SU-DHL-6 (cell line): ENCODE measurements around the gene PTRHD1.

Experiments
- H2AFZ ChIP-seq: fragments of 200-600 bp; sonication (generic); 2 replicates; pipeline ENCODE4 v1.6.1; 2014; ENCODE audit warnings: low read depth, mild to moderate bottlenecking, moderate library complexity, mixed read lengths, antibody characterized with exemption, low read length; ENCODE audit not compliant: severe bottlenecking
- H3F3A ChIP-seq: fragments of 200-600 bp; shearing (Covaris generic); 2 replicates; pipeline ENCODE4 v1.6.0; 2016; ENCODE audit warnings: antibody characterized with exemption, mild to moderate bottlenecking; ENCODE audit not compliant: insufficient read depth
- H3K27ac ChIP-seq: fragments of 200-600 bp; sonication (generic); 2 replicates; pipeline ENCODE4 v1.5.1; 2016; ENCODE audit warnings: low read depth, mild to moderate bottlenecking, low read length, moderate library complexity, mixed read lengths
- H3K27me3 ChIP-seq: fragments of 200-600 bp; sonication (generic), shearing (Covaris generic); 2 replicates; pipeline ENCODE4 v1.6.0; 2014; ENCODE audit warnings: mild to moderate bottlenecking, low read length
- H3K36me3 ChIP-seq: fragments of 200-600 bp; sonication (generic); 2 replicates; pipeline ENCODE4 v1.6.1; 2014; ENCODE audit warnings: mild to moderate bottlenecking, low read length, mixed read lengths
- H3K4me2 ChIP-seq: fragments of 300-600, 200-600 bp; shearing (Covaris generic), sonication (generic); 2 replicates; pipeline ENCODE4 v1.6.0; 2014; ENCODE audit warnings: low read length, low read depth, mild to moderate bottlenecking; ENCODE audit not compliant: poor library complexity, severe bottlenecking
- H3K4me3 ChIP-seq: fragments of 200-600 bp; sonication (generic); 2 replicates; pipeline ENCODE4 v1.5.1; 2014; ENCODE audit warnings: antibody characterized with exemption, low read length, mild to moderate bottlenecking, mixed read lengths; ENCODE audit not compliant: insufficient read depth, poor library complexity, severe bottlenecking
- H3K79me2 ChIP-seq: fragments of 200-600 bp; sonication (generic); 2 replicates; pipeline ENCODE4 v1.6.1; 2014; ENCODE audit warnings: mild to moderate bottlenecking, low read length, moderate library complexity; ENCODE audit not compliant: insufficient read depth
- H3K9ac ChIP-seq: fragments of 200-600 bp; sonication (generic); 2 replicates; pipeline ENCODE4 v1.7.0; 2014; ENCODE audit warnings: mild to moderate bottlenecking, low read length
- H3K9me2 ChIP-seq: fragments of 200-600 bp; sonication (generic); replicated peaks from 2 replicates; pipeline ENCODE4 v1.6.1; 2014; ENCODE audit warnings: low read length; ENCODE audit not compliant: insufficient read depth
- H3K9me3 ChIP-seq: fragments of 200-600 bp; sonication (generic); 2 replicates; pipeline ENCODE4 v1.6.1; 2014; ENCODE audit warnings: low read length, mixed read lengths; ENCODE audit not compliant: insufficient read depth
- H4K20me1 ChIP-seq: fragments of 200-600 bp; sonication (generic); 2 replicates; pipeline ENCODE4 v1.6.1; 2014; ENCODE audit warnings: low read depth, mild to moderate bottlenecking, antibody characterized with exemption, low read length, moderate library complexity, mixed read lengths
- EZH2phosphoT487 ChIP-seq: fragments of 200-600 bp; sonication (generic), shearing (Covaris generic); conservative IDR thresholded peaks from 2 replicates; pipeline ENCODE4 v1.6.1; 2018; ENCODE audit warnings: mild to moderate bottlenecking, antibody characterized with exemption, low read length, moderate library complexity, mixed read lengths
- TF ChIP-seq, protein P1 (sequence below): fragments of 200-600 bp; sonication (generic); IDR thresholded peaks from one replicate; pipeline ENCODE4 v1.5.1; 2017; ENCODE audit warnings: antibody characterized with exemption, mild to moderate bottlenecking, low read length, moderate library complexity; ENCODE audit not compliant: insufficient read depth, poor library complexity, severe bottlenecking

Gene PTRHD1

GRCh38 chr2:24832521-24832920 is 39.3 kb upstream of the PTRHD1 start:
- Histone ChIP-seq H3K4me2 (no peak overlapping the region), H3K36me3 (no peaks in the 10 kb centered on the region), H4K20me1 (no peaks in the 10 kb centered on the region), H3F3A (no peaks in the 10 kb centered on the region), H3K9me3 (no peaks in the 10 kb centered on the region), H3K9me2 (no peaks in the 10 kb centered on the region), H3K79me2 (no peaks in the 10 kb centered on the region), H2AFZ (no peak overlapping the region), H3K4me3 (no peak overlapping the region), H3K27me3 (no peaks in the 10 kb centered on the region), H3K27ac (no peak overlapping the region), H3K9ac (no peak overlapping the region)
- TF ChIP-seq EZH2phosphoT487, result no peak
- TF ChIP-seq, protein P1, sequence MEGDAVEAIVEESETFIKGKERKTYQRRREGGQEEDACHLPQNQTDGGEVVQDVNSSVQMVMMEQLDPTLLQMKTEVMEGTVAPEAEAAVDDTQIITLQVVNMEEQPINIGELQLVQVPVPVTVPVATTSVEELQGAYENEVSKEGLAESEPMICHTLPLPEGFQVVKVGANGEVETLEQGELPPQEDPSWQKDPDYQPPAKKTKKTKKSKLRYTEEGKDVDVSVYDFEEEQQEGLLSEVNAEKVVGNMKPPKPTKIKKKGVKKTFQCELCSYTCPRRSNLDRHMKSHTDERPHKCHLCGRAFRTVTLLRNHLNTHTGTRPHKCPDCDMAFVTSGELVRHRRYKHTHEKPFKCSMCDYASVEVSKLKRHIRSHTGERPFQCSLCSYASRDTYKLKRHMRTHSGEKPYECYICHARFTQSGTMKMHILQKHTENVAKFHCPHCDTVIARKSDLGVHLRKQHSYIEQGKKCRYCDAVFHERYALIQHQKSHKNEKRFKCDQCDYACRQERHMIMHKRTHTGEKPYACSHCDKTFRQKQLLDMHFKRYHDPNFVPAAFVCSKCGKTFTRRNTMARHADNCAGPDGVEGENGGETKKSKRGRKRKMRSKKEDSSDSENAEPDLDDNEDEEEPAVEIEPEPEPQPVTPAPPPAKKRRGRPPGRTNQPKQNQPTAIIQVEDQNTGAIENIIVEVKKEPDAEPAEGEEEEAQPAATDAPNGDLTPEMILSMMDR, result no peak

GRCh38 chr2:24832073-24832461 is 38.9 kb upstream of the PTRHD1 start:
- H3K9me3 ChIP-seq, result no peaks in the 10 kb centered on the region
- no peak overlapping the region for H3K4me3 ChIP-seq
- H3K27ac ChIP-seq, result no peak overlapping the region
- H3K27me3 ChIP-seq, result no peaks in the 10 kb centered on the region
- H3F3A ChIP-seq, result no peaks in the 10 kb centered on the region
- no peak overlapping the region for H3K4me2 ChIP-seq
- H2AFZ ChIP-seq, result no peak overlapping the region
- H3K9ac ChIP-seq, result no peak overlapping the region
- TF ChIP-seq EZH2phosphoT487, result no peak
- TF ChIP-seq, protein P1, result no peak
- no peaks in the 10 kb centered on the region for H3K36me3 ChIP-seq
- no peaks in the 10 kb centered on the region for H3K9me2 ChIP-seq
- no peaks in the 10 kb centered on the region for H4K20me1 ChIP-seq
- no peaks in the 10 kb centered on the region for H3K79me2 ChIP-seq

GRCh38 chr2:24831221-24832072 is 38.3 kb upstream of the PTRHD1 start:
- no peaks in the 10 kb centered on the region for H3K27me3 ChIP-seq
- H3K9ac ChIP-seq, result no peak overlapping the region
- H3K36me3 ChIP-seq, result no peaks in the 10 kb centered on the region
- no peak for TF ChIP-seq EZH2phosphoT487
- TF ChIP-seq, protein P1, result no peak
- H3K4me2 ChIP-seq, result no peak overlapping the region
- H3K9me2 ChIP-seq, result no peaks in the 10 kb centered on the region
- H2AFZ ChIP-seq, result no peak overlapping the region
- no peaks in the 10 kb centered on the region for H3K79me2 ChIP-seq
- H3F3A ChIP-seq, result peaks cover 4% of the 10 kb centered on the region; the same call in 1 of the 2 replicates
- H3K27ac ChIP-seq, result no peak overlapping the region
- H3K9me3 ChIP-seq, result no peaks in the 10 kb centered on the region
- no peaks in the 10 kb centered on the region for H4K20me1 ChIP-seq
- H3K4me3 ChIP-seq, result no peak overlapping the region
